ENCODE measurements around the gene ZNRF1. TPM values are rescaled to one million over a fixed set of nuclear protein-coding genes. Genes with fewer than 3 reads are reported as not detected.

ZNRF1 gene
- total RNA-seq, 4 donors from 2014 or later: 14.1 to 37.4 (median 19.4) TPM

DNA sequence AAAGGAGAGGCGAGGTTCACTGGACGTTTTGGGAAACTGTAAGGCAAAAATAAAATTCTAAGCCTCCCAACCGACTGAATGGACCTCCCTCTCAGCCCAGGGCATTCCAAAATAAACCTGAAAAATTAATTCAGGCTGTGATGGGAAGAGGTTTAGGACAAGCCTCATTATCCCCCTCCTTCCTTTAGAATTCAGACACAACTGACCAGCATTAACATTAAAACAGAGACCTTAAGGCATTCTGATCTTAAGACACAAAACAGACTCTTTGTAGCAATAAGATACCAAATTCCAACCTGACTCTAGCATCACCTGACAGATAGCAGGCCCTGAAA is 118.1 kb downstream of the ZNRF1 start:
- H3K4me1 ChIP-seq: no peaks in the 10 kb centered on the region
- intact Hi-C loops (cut with DNase I; ENCODE audit: low total_unique reads): no loop called here
- peak overlapping the region in 1 of 2 donors; percentile 45 for H3K4me3 ChIP-seq
- DNase-seq: no peak
- peak overlapping the region; percentile 58 to 60 for H3K27ac ChIP-seq
- no peaks in the 10 kb centered on the region for H3K36me3 ChIP-seq
- no peaks in the 10 kb centered on the region for H3K9me3 ChIP-seq
- TF ChIP-seq POLR2A (IDR thresholded peaks at IDR 0.05): no peak
- TF ChIP-seq, protein P1, sequence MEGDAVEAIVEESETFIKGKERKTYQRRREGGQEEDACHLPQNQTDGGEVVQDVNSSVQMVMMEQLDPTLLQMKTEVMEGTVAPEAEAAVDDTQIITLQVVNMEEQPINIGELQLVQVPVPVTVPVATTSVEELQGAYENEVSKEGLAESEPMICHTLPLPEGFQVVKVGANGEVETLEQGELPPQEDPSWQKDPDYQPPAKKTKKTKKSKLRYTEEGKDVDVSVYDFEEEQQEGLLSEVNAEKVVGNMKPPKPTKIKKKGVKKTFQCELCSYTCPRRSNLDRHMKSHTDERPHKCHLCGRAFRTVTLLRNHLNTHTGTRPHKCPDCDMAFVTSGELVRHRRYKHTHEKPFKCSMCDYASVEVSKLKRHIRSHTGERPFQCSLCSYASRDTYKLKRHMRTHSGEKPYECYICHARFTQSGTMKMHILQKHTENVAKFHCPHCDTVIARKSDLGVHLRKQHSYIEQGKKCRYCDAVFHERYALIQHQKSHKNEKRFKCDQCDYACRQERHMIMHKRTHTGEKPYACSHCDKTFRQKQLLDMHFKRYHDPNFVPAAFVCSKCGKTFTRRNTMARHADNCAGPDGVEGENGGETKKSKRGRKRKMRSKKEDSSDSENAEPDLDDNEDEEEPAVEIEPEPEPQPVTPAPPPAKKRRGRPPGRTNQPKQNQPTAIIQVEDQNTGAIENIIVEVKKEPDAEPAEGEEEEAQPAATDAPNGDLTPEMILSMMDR (IDR thresholded peaks at IDR 0.05): no peak
- H3K27me3 ChIP-seq: no peaks in the 10 kb centered on the region

DNA sequence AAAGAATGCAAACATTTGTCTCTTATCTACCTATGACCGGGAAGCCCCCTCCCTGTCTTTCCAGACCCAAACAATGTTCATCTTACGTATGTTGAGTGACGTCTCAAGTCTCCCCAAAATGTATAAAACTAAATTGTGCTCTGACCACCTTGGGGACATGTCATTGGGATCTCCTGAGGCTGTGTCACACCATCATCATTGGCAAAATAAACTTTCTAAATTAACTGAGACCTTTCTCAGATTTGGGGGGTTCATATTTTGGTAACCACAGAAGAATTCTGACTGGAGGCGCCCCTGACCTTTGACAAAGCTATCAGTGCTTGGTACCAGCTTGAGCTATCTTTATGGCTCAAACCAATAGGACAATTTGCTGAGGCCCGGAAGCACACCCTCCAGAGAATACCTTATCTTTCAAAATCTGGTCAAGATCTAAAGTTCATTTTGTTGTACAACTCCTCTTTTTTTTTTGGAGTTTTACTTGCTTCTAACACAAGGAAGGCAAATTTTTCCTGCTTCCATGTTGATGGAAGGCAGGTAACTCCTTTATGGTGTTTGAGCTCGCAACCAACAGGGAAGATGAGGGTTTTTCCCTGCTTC is 120.2 kb downstream of the ZNRF1 start:
- H3K36me3 ChIP-seq: no peaks in the 10 kb centered on the region
- no peak overlapping the region for H3K4me3 ChIP-seq
- H3K4me1 ChIP-seq: no peaks in the 10 kb centered on the region

DNA sequence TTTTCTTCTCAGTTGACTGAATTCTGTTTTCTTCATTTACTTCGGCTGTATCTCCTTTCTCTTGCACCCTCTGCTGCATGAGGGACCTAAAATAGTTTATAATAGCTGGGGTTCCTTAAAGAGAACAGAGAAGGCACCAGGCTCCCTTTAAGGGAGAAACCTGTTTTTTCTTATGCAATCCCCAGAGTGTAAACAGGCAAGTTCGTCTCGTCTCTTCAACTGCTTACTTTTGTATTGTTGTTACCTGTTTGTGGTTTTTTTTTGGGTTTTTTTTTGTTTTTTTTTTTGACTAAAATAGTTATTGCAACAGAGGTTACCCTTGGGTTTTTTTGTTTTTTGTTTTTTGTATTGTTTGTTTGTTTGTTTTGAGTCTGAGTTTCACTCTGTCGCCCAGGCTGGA is 121.4 kb downstream of the ZNRF1 start:
- no peak for DNase-seq
- Histone ChIP-seq H3K36me3 (no peaks in the 10 kb centered on the region), H3K27me3 (no peaks in the 10 kb centered on the region), H3K4me3 (no peak overlapping the region), H3K4me1 (no peaks in the 10 kb centered on the region), H3K27ac (no peak overlapping the region), H3K9me3 (no peaks in the 10 kb centered on the region)
- intact Hi-C loops (cut with DNase I; ENCODE audit: low total_unique reads): no loop called here
- TF ChIP-seq POLR2A (IDR thresholded peaks at IDR 0.05): no peak
- TF ChIP-seq, protein P1 (IDR thresholded peaks at IDR 0.05): no peak

More for the DNA sequence above, 120.2 kb downstream of the ZNRF1 start:
- H3K27me3 ChIP-seq: no peaks in the 10 kb centered on the region
- H3K27ac ChIP-seq: no peak overlapping the region
- DNase-seq: no peak
- H3K9me3 ChIP-seq: no peaks in the 10 kb centered on the region
- intact Hi-C loops (cut with DNase I; ENCODE audit: low total_unique reads): no loop called here
- TF ChIP-seq, protein P1 (IDR thresholded peaks at IDR 0.05): no peak
- TF ChIP-seq POLR2A (IDR thresholded peaks at IDR 0.05): no peak

DNA sequence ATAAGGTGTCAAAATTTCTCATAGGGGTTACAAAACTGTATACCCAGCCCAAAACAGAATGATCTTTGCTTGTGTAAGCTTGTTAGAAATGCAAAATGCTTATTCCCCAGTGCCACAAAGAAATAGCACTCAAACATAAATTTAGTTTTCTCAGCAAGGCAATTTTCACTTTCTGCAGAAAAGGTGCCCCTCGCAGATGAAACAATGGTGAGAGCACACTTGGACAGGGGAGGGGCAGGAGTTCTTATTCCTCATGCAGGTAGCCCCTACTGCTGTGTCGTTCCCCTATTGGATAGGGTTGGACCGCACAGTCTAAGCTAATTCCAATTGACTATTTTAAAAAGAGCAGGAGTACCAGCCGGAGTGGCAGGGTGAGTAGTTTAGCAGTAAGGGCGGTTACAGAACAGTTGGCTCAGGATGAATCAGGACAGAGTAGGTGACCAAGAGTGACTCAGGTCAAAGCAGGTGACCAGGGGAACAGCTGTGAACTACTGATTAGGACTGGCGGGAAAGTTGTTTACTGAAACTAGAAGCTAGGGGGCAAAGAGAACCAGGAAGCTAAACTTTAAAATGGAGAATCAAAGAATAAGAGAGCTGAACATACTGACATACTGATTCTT is 123.2 kb downstream of the ZNRF1 start:
- intact Hi-C loops (cut with DNase I; ENCODE audit: low total_unique reads): no loop called here
- Histone ChIP-seq H3K36me3 (no peaks in the 10 kb centered on the region), H3K27ac (no peak overlapping the region), H3K4me3 (no peak overlapping the region), H3K27me3 (no peaks in the 10 kb centered on the region), H3K4me1 (no peaks in the 10 kb centered on the region), H3K9me3 (no peaks in the 10 kb centered on the region)
- DNase-seq: no peak
- TF ChIP-seq, protein P1 (IDR thresholded peaks at IDR 0.05): no peak
- TF ChIP-seq POLR2A (IDR thresholded peaks at IDR 0.05): no peak

DNA sequence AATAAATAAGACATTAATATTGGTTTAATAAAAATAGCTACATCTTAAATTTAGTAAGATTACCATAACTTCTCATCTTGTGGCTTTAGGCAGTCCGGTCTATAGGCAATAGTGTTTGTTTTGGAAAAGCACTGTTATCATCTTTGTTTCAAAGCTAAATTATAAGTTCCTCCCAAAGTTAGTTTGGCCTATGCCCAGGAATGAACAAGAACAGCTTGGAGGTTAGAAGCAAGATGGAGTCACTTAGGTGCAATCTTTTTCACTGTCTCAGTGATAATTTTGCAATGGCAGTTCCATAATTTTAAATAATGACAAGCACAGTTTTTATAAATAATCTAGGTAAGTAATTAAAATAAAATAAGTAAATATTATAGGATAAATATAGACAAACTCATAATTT is 123.8 kb downstream of the ZNRF1 start:
- no peak overlapping the region for H3K27ac ChIP-seq
- H3K9me3 ChIP-seq: no peaks in the 10 kb centered on the region
- H3K27me3 ChIP-seq: no peaks in the 10 kb centered on the region
- TF ChIP-seq, protein P1 (IDR thresholded peaks at IDR 0.05): no peak
- no peak for TF ChIP-seq POLR2A (IDR thresholded peaks at IDR 0.05)
- H3K4me1 ChIP-seq: no peaks in the 10 kb centered on the region
- DNase-seq: no peak
- H3K36me3 ChIP-seq: no peaks in the 10 kb centered on the region
- H3K4me3 ChIP-seq: no peak overlapping the region
- intact Hi-C loops (cut with DNase I; ENCODE audit: low total_unique reads): no loop called here
